ENCODE results near the gene SRBD1.

The SRBD1 gene

DNA sequence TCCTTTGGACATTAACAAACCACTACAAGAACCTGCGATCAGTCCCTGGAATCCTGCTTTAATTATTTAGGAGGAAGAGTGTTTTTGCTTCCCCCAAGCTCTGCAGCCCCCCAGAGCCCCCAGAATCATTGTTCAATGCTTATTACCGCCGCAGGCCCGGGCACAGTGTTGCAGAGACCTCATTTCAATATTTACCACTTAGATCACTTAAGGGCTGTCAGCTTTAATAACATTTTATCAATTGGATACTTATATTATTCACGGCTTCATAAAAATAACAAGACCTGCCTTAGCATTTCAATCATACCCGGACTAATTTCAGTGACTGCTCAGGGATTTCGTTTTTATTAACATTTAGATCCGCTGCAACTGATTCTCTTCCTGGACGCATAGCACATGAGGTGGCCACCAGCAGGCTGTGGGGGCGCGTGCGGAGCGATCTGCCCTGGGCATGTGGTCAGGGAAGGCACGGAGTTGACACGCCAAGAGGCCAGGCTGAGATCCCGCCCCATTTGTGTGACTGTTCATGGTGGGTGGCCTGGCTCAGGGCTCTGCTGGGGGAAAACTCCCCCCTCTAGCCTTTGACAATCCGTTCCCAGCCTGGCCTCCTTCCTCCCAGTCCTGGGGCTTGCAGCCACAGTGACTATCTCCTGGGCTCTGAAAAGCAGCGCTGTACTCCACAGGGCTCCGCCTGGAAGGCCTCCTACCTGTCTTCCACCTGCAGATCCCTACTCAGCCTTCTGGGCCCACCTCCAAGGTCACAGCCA lies 267.6 kb downstream of the SRBD1 start:
- DNase-seq (ENCODE audit: low read depth), result no peak
- no peak overlapping the region for H3K4me3 ChIP-seq (ENCODE audit: low read depth, low read length)

DNA sequence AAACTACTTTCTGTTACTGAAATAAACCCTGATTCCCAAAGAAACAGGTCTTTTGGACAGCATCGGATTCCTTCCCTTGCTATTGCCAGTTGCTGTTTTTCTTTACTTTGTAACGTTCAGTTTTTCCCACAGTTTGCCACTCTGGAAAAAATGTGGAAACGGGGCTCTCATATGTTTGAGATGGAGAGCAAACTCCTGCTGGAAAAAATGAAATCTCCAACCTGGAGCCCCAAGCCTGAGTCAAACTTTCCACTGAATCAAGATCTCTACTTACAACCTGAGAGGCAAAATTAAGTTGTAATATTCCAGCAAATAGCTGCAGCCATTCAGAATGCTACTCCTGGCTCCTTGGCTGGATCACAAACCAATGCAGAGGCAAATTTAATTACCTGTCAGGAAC lies 270.7 kb downstream of the SRBD1 start:
- DNase-seq (ENCODE audit: low read depth), result no peak
- no peak overlapping the region for H3K4me3 ChIP-seq (ENCODE audit: low read depth, low read length)

DNA sequence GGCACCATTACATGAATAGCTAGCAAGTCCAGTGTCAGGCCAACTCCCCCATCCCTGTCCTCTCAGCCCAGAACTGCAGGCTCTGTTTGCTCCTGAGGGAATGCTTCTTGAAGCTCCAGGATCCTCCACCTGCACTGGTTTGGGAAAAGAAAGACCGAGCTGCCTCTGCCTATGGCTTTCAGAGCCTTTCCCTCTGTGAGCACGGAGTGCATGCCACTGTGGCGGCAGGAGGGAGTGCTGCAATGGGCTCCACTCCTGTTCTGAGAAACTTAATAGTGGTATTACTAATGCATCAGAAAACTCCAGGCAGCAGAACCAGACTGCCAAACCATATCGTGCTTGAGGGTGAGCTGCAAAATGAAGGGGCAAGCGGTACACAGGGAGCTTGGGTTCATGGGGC lies 271.8 kb downstream of the SRBD1 start:
- no peak overlapping the region for H3K4me3 ChIP-seq (ENCODE audit: low read depth, low read length)
- no peak for DNase-seq (ENCODE audit: low read depth)
